Mucosa of rectum (tissue), 2 donors: Measurements from ENCODE around the gene PRKCA.

Source experiments
- H3K27ac ChIP-seq, 2 donors: one replicate each; pipeline ENCODE4 v1.7.0; 2013; ENCODE audit warnings: inconsistent platforms in 2 of 2, low read depth in 2 of 2, low read length in 2 of 2
- H3K27me3 ChIP-seq, 2 donors: one replicate each; pipeline ENCODE4 v1.7.0; 2013; ENCODE audit warnings: low read length in 2 of 2; ENCODE audit not compliant: control insufficient read depth in 2 of 2, insufficient read depth in 2 of 2
- H3K36me3 ChIP-seq, 2 donors: one replicate each; pipeline ENCODE4 v1.7.0; 2013; ENCODE audit warnings: low read length in 2 of 2; ENCODE audit not compliant: control insufficient read depth in 2 of 2, insufficient read depth in 2 of 2
- H3K4me1 ChIP-seq, 2 donors: one replicate each; pipeline ENCODE4 v1.7.0; 2013; ENCODE audit warnings: low read length in 2 of 2, mild to moderate bottlenecking in 1 of 2; ENCODE audit not compliant: control insufficient read depth in 2 of 2, insufficient read depth in 2 of 2
- H3K4me3 ChIP-seq, 2 donors: one replicate each; pipeline ENCODE4 v1.7.0; 2013; ENCODE audit warnings: low read length in 2 of 2
- H3K9ac ChIP-seq, 2 donors: one replicate each; pipeline ENCODE4 v1.7.0; 2013; ENCODE audit warnings: low read length in 2 of 2, low read depth in 1 of 2, mild to moderate bottlenecking in 1 of 2
- H3K9me3 ChIP-seq, 2 donors: one replicate each; pipeline ENCODE4 v1.7.0; 2013; ENCODE audit warnings: low read length in 2 of 2; ENCODE audit not compliant: control insufficient read depth in 2 of 2
- donor health status: healthy.
- donor health status: Normal muscosa, but diverticular disease.

The PRKCA gene

GRCh38 chr17:66406701-66407644 is 104.6 kb downstream of the PRKCA start:
- Histone ChIP-seq H3K4me1 (peaks cover 3 to 4% of the 10 kb centered on the region in 2 donors), H3K27ac (no peak overlapping the region), H3K36me3 (no peaks in the 10 kb centered on the region), H3K4me3 (no peak overlapping the region), H3K9me3 (no peaks in the 10 kb centered on the region), H3K9ac (no peak overlapping the region), H3K27me3 (no peaks in the 10 kb centered on the region)

- Histone ChIP-seq H3K9ac (no peak overlapping the region), H3K4me1 (peaks cover 4 to 5% of the 10 kb centered on the region in 2 donors), H3K9me3 (no peaks in the 10 kb centered on the region), H3K27ac (no peak overlapping the region), H3K27me3 (no peaks in the 10 kb centered on the region), H3K4me3 (no peak overlapping the region), H3K36me3 (no peaks in the 10 kb centered on the region)
Observed at GRCh38 chr17:66407864-66408263, 105.5 kb downstream of the PRKCA start.

- peaks cover 22 to 34% of the 10 kb centered on the region in 2 donors for H3K4me1 ChIP-seq
- H3K4me3 ChIP-seq = no peak overlapping the region
Observed at GRCh38 chr17:66411520-66411919, 109.1 kb downstream of the PRKCA start.

GRCh38 chr17:66412857-66413558 is 110.6 kb downstream of the PRKCA start:
- H3K27ac ChIP-seq = peak overlapping the region in 1 of 2 donors; percentile 6
- no peak overlapping the region for H3K9ac ChIP-seq

More at GRCh38 chr17:66411520-66411919, 109.1 kb downstream of the PRKCA start:
- H3K36me3 ChIP-seq = no peaks in the 10 kb centered on the region
- H3K9ac ChIP-seq = no peak overlapping the region
- no peaks in the 10 kb centered on the region for H3K27me3 ChIP-seq
- no peak overlapping the region for H3K27ac ChIP-seq
- no peaks in the 10 kb centered on the region for H3K9me3 ChIP-seq

GRCh38 chr17:66413559-66414520 is 111.4 kb downstream of the PRKCA start:
- Histone ChIP-seq H3K9ac (no peak overlapping the region), H3K9me3 (no peaks in the 10 kb centered on the region), H3K4me3 (no peak overlapping the region), H3K27me3 (no peaks in the 10 kb centered on the region), H3K4me1 (peaks cover 22 to 34% of the 10 kb centered on the region in 2 donors), H3K27ac (peak overlapping the region; percentile 58 to 62), H3K36me3 (no peaks in the 10 kb centered on the region)

More at GRCh38 chr17:66412857-66413558, 110.6 kb downstream of the PRKCA start:
- no peak overlapping the region for H3K4me3 ChIP-seq
- no peaks in the 10 kb centered on the region for H3K36me3 ChIP-seq
- H3K27me3 ChIP-seq = no peaks in the 10 kb centered on the region
- H3K4me1 ChIP-seq = peaks cover 22 to 34% of the 10 kb centered on the region in 2 donors
- H3K9me3 ChIP-seq = no peaks in the 10 kb centered on the region

- Histone ChIP-seq H3K9ac (peak overlapping the region in 1 of 2 donors; percentile 33), H3K27ac (peak overlapping the region; percentile 58 to 62), H3K9me3 (no peaks in the 10 kb centered on the region), H3K27me3 (no peaks in the 10 kb centered on the region), H3K4me1 (peaks cover 22 to 34% of the 10 kb centered on the region in 2 donors), H3K4me3 (no peak overlapping the region), H3K36me3 (no peaks in the 10 kb centered on the region)
Observed at GRCh38 chr17:66414561-66415175, 112.3 kb downstream of the PRKCA start.

- Histone ChIP-seq H3K27ac (peak overlapping the region; percentile 58 to 62), H3K4me3 (peak overlapping the region in 1 of 2 donors; percentile 9), H3K9ac (peak overlapping the region in 1 of 2 donors; percentile 33)
Observed at GRCh38 chr17:66415366-66416206, 113.2 kb downstream of the PRKCA start.

GRCh38 chr17:66416207-66416940 is 114.0 kb downstream of the PRKCA start:
- H3K36me3 ChIP-seq = no peaks in the 10 kb centered on the region
- no peak overlapping the region for H3K4me3 ChIP-seq
- no peak overlapping the region for H3K27ac ChIP-seq
- no peaks in the 10 kb centered on the region for H3K9me3 ChIP-seq
- no peak overlapping the region for H3K9ac ChIP-seq
- no peaks in the 10 kb centered on the region for H3K27me3 ChIP-seq
- peaks cover 22 to 38% of the 10 kb centered on the region in 2 donors for H3K4me1 ChIP-seq

More at GRCh38 chr17:66415366-66416206, 113.2 kb downstream of the PRKCA start:
- Histone ChIP-seq H3K9me3 (no peaks in the 10 kb centered on the region), H3K36me3 (no peaks in the 10 kb centered on the region), H3K4me1 (peaks cover 22 to 34% of the 10 kb centered on the region in 2 donors), H3K27me3 (no peaks in the 10 kb centered on the region)
